Measurements from ENCODE around the gene CHRM4. TPM values are rescaled to one million over a fixed set of nuclear protein-coding genes. Genes with fewer than 3 reads are reported as not detected.

The CHRM4 gene
- under 1 TPM in 1 of 2 experiments, not detected in 1; 0.18 TPM for total RNA-seq

DNA sequence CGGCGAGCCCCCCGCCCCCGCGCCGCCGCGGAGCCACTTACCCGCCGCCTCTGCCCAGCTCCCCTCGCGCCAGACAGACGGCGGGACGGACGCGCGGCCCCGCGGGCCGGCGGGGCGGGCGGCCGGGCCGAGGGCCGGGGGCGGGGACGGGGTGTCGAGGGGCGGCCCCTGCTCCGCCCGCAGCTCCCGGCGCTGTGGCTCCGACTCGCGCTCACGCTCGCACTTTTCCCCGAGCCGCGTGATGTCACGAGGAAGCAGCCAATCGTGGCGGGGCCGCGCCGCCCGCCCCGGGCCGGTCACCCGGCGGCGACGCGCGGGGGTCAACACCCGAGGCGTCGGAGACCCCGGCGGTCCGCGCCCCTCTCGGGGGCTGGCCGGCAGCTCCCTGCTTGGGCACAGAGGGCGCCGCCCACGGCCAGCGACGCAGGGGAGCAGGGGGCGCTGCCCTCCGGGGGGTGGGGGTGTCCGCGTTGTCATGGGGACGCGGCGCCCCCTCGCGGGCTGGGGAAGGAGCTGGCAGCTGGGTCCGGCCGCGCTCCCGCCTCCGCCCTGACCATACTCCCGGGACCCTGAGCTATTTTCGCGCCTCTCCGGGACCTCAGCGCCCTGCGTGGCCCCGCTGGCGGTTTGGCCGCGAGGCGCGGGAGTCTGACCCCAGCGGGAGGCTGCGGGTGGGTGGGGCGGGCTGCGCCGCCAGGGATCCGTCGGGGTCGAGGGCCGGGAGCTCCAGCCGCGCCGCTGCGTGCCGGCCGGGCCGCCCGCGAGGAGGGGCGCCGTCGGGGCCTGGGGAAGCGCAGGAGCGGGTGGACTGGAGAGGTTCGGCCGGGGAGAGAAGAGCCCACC lies at the start of gene CHRM4:
Gene CHRM4, minus strand, starts transcription at position 199 of the 843 bp plus-strand sequence. CDS start 5,219 bp downstream, outside the sequence.
- H3K4me1 Mint-ChIP-seq = peaks cover 37% of the 10 kb centered on the region
- no peak within 1 kb of the TSS for H3K27ac Mint-ChIP-seq
- CTCF ChIA-PET = interaction anchor here (0.9 to 6.7 kb wide), 18 partner anchors 9 to 226 kb away, joined by 3 to 35 read pairs (median 4); partner anchors contain the start of genes ATG13 and HARBI1
- peaks cover 55% of the 10 kb centered on the region for H3K27me3 Mint-ChIP-seq
- DNase-seq (no peak), ATAC-seq (peak; percentile 7)
- H3K36me3 Mint-ChIP-seq = no peaks in the 10 kb centered on the region
- no peaks in the 10 kb centered on the region for H3K9me3 Mint-ChIP-seq (ENCODE audit: low read depth)
- H3K4me3 Mint-ChIP-seq = peak within 1 kb of the TSS; percentile 51

DNA sequence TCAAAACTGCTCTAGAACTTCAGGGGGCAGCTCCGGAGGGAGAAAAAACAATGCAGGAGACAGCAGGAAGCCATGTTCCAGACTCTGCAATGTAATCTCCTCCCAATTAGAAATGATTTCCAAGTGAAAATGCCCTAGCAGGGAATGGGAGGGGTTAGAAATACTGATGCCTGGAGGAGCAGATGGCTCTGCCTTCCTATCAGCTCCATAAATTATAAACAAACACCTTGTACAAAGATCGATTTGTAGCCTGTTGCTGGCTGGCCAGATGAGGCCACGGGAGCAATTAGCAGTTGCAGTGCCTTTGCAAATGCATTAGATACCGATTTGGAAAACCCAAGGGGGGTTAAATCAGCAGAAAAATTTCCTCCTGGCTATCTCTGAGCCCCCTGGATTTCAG lies 46.6 kb upstream of the CHRM4 start:
- Mint-ChIP-seq H3K27ac (no peak overlapping the region), H3K9me3 (ENCODE audit: low read depth) (no peaks in the 10 kb centered on the region), H3K36me3 (peaks cover 22% of the 10 kb centered on the region), H3K27me3 (no peaks in the 10 kb centered on the region), H3K4me3 (no peak overlapping the region), H3K4me1 (no peaks in the 10 kb centered on the region)
- CTCF ChIA-PET = no interaction called here
- no peak for ATAC-seq
- DNase-seq = no peak

DNA sequence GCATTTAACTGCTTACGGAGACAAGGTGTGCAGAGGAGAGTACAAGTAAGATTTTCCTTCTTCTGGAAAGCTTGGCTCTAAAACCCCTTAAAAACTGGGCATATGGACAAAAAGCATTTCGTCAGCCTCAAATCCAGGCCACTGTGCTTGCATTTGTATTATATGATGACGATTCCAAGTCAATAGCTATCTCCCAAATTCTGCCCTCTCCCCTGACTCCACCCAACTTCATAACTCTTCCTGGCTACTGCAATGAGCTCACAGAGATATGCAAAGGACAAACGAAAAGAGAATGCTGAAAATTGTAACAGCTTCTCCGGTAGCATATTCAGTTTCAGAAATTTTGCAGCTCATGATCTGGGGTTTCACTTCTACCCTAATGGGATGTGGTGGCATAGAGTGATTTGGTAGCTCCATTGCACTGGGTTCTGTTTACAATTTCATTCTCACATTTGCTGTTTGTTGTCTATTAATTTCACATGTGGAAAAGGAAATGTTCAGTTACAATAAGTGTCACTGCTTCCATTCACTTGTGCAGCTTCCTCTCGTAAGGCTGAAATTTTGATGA lies 45.6 kb upstream of the CHRM4 start:
- no peak overlapping the region for H3K27ac Mint-ChIP-seq
- ATAC-seq (no peak), DNase-seq (no peak)
- no peaks in the 10 kb centered on the region for H3K4me1 Mint-ChIP-seq
- H3K27me3 Mint-ChIP-seq = no peaks in the 10 kb centered on the region
- H3K4me3 Mint-ChIP-seq = no peak overlapping the region
- peaks cover 15% of the 10 kb centered on the region for H3K36me3 Mint-ChIP-seq
- CTCF ChIA-PET = interaction anchor here (1.1 kb wide), 1 partner anchor 79 kb away, joined by 3 read pairs; no protein-coding TSS in a partner anchor
- H3K9me3 Mint-ChIP-seq (ENCODE audit: low read depth) = no peaks in the 10 kb centered on the region

DNA sequence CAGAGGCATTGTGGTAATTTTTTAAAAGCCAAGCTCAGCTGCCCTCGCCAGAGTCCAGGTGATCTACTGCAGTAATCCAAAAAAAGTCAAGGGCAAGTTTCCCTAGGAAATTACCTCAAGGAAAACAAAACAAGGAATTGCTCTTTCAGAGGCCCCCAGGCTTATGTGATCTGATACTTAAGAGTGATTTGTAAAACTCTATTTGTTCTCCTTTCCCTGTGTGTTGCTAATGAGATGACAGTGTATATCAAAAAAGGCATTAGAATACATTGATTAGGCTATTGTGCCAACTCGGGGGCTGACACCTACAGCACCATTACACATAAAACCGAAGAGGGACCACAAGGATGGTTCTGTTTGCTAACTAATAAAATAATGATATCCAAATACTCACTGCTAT lies 44.5 kb upstream of the CHRM4 start:
- no peak for DNase-seq
- H3K9me3 Mint-ChIP-seq (ENCODE audit: low read depth) = no peaks in the 10 kb centered on the region
- CTCF ChIA-PET = no interaction called here
- no peak overlapping the region for H3K4me3 Mint-ChIP-seq
- no peak for ATAC-seq
- H3K4me1 Mint-ChIP-seq = no peaks in the 10 kb centered on the region
- H3K36me3 Mint-ChIP-seq = peaks cover 20% of the 10 kb centered on the region
- H3K27ac Mint-ChIP-seq = no peak overlapping the region
- no peaks in the 10 kb centered on the region for H3K27me3 Mint-ChIP-seq

DNA sequence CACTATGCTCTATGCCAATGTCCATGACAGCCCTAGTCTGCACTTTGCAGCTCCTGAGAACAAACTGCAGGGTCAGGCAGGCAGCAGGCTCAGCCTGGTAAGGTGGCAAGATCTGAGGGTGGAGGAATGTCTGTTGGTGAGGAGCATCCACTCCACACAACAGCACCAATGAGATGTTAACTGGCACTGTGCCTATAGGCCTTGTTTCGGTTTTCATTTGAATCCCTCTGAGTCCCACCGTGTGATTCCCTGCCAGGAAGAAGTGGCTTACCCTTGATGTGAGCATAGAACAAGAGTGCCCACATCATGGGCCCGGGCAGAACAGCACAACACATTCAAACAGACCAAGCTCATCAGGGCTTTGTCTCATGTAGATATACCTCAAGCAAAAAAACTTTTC lies 44.1 kb upstream of the CHRM4 start:
- no peak for ATAC-seq
- CTCF ChIA-PET = no interaction called here
- Mint-ChIP-seq H3K4me1 (no peaks in the 10 kb centered on the region), H3K4me3 (no peak overlapping the region), H3K9me3 (ENCODE audit: low read depth) (no peaks in the 10 kb centered on the region), H3K27ac (no peak overlapping the region), H3K36me3 (peaks cover 16% of the 10 kb centered on the region), H3K27me3 (no peaks in the 10 kb centered on the region)
- DNase-seq = no peak

DNA sequence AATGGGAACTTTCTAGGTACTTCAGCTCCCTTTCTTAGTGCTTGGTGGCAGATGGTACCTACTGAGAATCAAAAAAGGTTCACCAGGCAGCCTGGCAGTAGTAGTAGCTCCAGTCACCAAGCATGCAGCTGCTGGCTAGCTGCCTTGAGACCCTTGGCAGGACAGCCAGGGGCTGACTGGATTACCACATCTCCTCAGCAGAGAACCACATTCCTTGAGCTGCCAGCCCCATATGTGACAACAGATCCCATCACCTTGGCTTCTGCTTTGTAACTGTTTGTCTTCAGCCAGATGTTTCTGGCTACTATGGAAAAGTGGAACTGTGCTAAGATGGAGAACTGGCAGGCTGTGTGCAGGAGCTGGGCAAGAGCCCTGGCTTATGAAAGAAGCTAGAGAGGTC lies 39.6 kb upstream of the CHRM4 start:
- CTCF ChIA-PET = no interaction called here
- Mint-ChIP-seq H3K4me1 (no peaks in the 10 kb centered on the region), H3K36me3 (peaks cover 22% of the 10 kb centered on the region), H3K4me3 (no peak overlapping the region), H3K9me3 (ENCODE audit: low read depth) (no peaks in the 10 kb centered on the region), H3K27me3 (no peaks in the 10 kb centered on the region), H3K27ac (no peak overlapping the region)
- DNase-seq = no peak
- no peak for ATAC-seq

DNA sequence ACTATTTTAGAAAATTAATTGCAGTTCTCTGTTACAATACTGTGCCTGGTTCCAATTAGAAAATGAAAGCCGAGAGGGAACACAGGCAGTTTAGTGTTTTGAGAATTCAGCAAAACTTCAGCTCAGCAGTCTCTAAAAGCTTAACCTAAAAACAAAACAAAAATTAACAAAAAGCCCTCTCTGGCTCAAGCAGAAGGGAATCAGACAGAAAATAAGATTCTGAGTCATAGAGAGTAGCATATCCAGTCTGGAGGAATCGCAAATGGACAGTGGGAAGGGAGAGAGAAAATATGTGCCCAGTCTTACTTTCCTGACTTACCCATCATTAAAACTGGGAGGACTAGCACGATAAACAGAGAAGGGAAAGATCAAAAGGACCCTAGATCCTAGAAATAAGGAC lies 38.1 kb upstream of the CHRM4 start:
- no peak overlapping the region for H3K27ac Mint-ChIP-seq
- H3K4me3 Mint-ChIP-seq = no peak overlapping the region
- no peaks in the 10 kb centered on the region for H3K4me1 Mint-ChIP-seq
- H3K9me3 Mint-ChIP-seq (ENCODE audit: low read depth) = no peaks in the 10 kb centered on the region
- no peaks in the 10 kb centered on the region for H3K27me3 Mint-ChIP-seq
- CTCF ChIA-PET = no interaction called here
- peaks cover 20% of the 10 kb centered on the region for H3K36me3 Mint-ChIP-seq
- DNase-seq (no peak), ATAC-seq (no peak)

DNA sequence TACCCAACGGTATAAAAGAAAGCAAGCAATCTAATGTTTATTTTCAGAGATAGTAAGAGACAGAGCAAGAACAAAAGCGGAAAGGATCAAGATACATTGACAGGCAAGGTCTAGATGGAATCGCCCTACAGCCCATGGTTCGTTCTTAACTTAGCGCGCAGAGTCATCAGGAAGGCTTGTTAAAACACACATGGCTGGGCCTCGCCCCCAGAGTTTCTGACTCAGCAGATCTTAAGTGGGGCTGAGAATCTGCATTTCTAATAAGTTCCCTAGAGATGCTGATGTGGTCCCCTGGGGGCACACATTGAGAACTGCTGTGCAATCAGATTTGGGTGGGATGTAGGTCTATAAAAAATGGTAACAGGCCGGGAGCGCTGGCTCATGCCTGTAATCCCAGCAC lies 35.8 kb upstream of the CHRM4 start:
- Mint-ChIP-seq H3K36me3 (peaks cover 14% of the 10 kb centered on the region), H3K4me1 (no peaks in the 10 kb centered on the region), H3K27ac (no peak overlapping the region), H3K9me3 (ENCODE audit: low read depth) (no peaks in the 10 kb centered on the region), H3K4me3 (no peak overlapping the region), H3K27me3 (no peaks in the 10 kb centered on the region)
- DNase-seq = no peak
- ATAC-seq = no peak
- CTCF ChIA-PET = interaction anchor here (0.7 kb wide), 1 partner anchor 122 kb away, joined by 3 read pairs; no protein-coding TSS in a partner anchor

DNA sequence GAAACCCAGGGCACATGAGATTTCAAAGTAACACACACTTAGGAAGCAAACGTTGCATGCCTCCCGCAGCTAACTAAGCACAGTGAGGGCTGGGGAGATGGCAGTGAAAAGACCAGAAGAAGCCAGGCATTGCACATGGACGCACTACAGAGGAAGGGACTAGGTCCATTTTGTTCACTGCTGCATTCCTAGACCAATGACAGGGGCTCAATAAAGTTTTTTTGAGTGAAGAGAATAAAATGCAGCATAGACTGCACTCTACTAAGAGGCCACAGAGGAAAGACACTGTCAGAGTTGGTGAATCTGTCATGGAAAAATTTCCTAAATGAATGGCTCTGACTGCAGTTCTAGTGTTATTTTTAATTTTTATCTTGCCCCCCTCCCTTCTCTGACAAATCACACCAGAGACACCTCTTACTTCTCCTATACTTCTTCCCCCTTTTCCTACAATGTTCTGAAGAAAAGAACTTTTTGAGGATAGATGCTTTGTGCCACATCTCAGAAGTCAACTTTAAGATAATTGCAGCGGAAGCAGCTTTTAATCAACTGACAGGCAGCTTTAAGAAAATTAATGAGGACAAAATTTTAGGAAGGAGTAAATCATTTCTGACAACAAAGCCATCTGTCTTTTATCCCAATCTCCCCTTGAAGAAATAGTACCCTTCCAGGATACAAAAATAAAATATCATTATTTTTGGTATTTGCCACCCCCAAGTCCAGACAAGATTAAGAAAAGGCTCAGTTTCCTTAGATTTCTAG lies 34.8 kb upstream of the CHRM4 start:
- Mint-ChIP-seq H3K4me3 (no peak overlapping the region), H3K27me3 (no peaks in the 10 kb centered on the region), H3K36me3 (peaks cover 11% of the 10 kb centered on the region), H3K27ac (no peak overlapping the region), H3K4me1 (no peaks in the 10 kb centered on the region), H3K9me3 (ENCODE audit: low read depth) (no peaks in the 10 kb centered on the region)
- CTCF ChIA-PET = no interaction called here
- ATAC-seq = no peak
- DNase-seq = no peak

DNA sequence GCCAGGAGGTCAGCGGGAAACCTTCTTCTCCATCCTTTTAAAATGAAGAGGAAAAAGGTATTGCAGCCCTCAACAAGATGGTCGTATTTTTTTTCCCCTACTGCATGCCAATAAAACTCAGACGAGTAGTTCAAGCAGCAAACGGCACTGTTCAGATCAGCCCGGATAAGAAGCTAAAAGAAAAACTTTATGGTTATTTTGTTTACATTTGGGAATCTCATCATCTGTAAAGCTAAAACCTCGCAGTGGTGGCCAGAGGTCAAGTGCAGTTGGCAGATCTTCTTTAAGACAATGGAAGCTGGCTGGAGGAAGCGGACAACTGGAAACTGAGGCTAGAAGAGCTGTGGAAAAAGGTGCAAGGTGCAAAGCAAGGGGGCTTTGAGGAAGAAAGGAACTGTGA lies 31.0 kb upstream of the CHRM4 start:
- Mint-ChIP-seq H3K27me3 (no peaks in the 10 kb centered on the region), H3K9me3 (ENCODE audit: low read depth) (no peaks in the 10 kb centered on the region), H3K27ac (no peak overlapping the region), H3K4me1 (peaks cover 3% of the 10 kb centered on the region), H3K36me3 (peaks cover 5% of the 10 kb centered on the region), H3K4me3 (no peak overlapping the region)
- CTCF ChIA-PET = no interaction called here
- DNase-seq = no peak
- no peak for ATAC-seq

DNA sequence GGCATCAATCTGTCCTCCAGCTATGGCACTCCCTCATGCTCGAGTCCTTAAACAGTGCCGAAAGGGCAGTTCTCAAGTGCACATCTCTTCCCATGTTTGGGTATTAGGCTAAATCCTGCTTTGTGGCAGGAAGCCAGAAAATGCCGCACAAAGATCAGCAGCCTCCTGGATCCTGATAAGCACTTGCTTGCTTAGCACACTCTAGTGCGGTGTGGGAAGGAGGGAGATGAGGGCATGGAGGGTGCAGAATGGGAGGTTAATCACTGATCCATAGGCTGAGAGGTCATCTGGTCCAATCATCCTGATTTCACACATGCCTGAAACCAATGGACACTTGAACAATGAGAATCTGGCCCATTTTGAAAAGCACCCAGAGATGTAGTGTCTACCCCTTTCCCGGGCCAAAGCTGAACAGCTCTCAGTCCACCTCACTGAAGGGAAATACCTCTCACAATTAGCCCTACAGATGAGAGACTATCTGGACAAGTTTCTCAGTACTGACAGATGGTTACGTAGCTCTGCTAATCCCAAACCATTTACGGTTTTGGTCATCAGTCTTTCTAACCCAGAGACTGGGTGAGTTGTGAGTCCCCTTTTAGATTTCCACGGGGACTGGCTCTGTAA lies 29.8 kb upstream of the CHRM4 start:
- DNase-seq (no peak), ATAC-seq (no peak)
- no peaks in the 10 kb centered on the region for H3K27me3 Mint-ChIP-seq
- H3K4me1 Mint-ChIP-seq = peaks cover 3% of the 10 kb centered on the region
- no peak overlapping the region for H3K27ac Mint-ChIP-seq
- H3K4me3 Mint-ChIP-seq = no peak overlapping the region
- peaks cover 5% of the 10 kb centered on the region for H3K36me3 Mint-ChIP-seq
- CTCF ChIA-PET = interaction anchor here (0.5 kb wide), 1 partner anchor 209 kb away, joined by 5 read pairs; no protein-coding TSS in a partner anchor
- H3K9me3 Mint-ChIP-seq (ENCODE audit: low read depth) = no peaks in the 10 kb centered on the region

DNA sequence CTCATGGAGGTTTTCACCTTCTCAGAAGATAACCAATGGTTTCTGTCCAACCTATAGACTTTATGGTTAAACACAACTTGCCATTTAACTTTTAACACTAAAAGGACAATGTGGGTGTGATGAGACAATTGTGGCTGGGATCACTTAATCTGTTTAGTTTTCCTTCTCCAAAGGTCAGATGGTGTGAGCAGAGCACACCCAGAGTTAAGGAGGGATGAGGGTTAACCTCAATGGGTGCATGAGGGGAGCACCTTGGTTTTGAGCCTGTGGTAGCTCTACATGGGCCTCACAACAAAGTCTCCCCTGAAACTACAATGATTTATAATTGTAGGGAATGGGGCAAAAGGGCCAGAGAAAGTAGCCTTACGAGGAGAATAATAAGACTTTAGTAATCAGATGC lies 28.9 kb upstream of the CHRM4 start:
- Mint-ChIP-seq H3K36me3 (peaks cover 5% of the 10 kb centered on the region), H3K27me3 (no peaks in the 10 kb centered on the region), H3K4me3 (no peak overlapping the region), H3K27ac (no peak overlapping the region), H3K4me1 (peaks cover 3% of the 10 kb centered on the region), H3K9me3 (ENCODE audit: low read depth) (no peaks in the 10 kb centered on the region)
- DNase-seq = no peak
- ATAC-seq = no peak
- CTCF ChIA-PET = no interaction called here

DNA sequence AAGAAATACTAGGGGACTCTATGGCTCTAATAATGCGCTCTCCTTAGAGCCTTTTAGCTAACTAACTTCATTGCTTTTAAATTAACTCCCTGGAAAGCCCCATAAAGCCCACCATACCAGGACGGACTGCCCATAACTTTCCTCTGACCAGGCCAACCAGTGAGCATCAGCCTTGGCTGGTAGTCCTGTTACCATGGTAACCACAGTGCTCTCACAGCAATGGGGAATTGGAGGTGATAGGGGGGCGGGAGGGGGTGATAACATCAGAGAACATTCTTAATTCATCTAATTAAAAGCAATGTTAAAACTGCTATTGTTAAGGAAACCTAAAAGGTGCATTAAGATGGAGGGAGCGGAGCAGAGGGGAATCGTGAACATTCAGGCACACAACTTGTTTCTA lies 27.2 kb upstream of the CHRM4 start:
- Mint-ChIP-seq H3K4me1 (peaks cover 6% of the 10 kb centered on the region), H3K4me3 (no peak overlapping the region), H3K27ac (no peak overlapping the region), H3K36me3 (peaks cover 10% of the 10 kb centered on the region), H3K27me3 (no peaks in the 10 kb centered on the region), H3K9me3 (ENCODE audit: low read depth) (no peaks in the 10 kb centered on the region)
- no peak for ATAC-seq
- no peak for DNase-seq
- CTCF ChIA-PET = interaction anchor here (1.5 kb wide), 1 partner anchor 8 kb away, joined by 4 read pairs; no protein-coding TSS in a partner anchor

Data from activated CD8-positive, alpha-beta memory T cell treated with anti-CD3 and anti-CD28 coated beads, Interleukin-2, amount 10 ng/mL, durations not matched to agents 7 days and 5 days (primary cell).